GM18499 (cell line): Measurements from ENCODE around the gene CARD11.
"Not testable (repeated sequence)": the region's sequence is repeated elsewhere in the genome, so short reads cannot be mapped to it uniquely, and the experiment has no call there.

Source experiments
- ATAC-seq: cut with Tn5 transposase; IDR thresholded peaks from one replicate; pipeline ENCODE4 v1.9.1; 2021; ENCODE audit warnings: moderate number of reproducible peaks; ENCODE audit not compliant: insufficient read depth, unreplicated experiment

CARD11 gene

DNA sequence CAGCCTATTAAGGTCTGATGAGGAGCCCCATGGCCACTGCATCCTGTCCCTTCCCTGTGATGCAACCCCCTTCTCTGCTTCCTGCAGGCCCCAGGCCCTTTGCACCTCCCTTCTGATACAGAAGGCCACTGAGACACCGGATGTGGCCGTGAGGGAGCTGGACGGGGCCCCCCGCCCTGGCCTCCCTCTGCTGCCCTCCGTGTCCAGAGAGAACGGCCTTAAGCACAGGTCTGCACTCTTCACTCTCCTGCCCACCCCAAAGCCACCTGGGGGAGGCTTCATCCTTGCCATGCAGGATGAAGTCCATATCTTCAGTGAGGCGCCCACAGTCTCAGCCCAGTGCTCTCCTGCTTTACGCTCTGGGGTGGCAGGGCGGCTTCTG lies 112.6 kb downstream of the CARD11 start:
- no peak for ATAC-seq

DNA sequence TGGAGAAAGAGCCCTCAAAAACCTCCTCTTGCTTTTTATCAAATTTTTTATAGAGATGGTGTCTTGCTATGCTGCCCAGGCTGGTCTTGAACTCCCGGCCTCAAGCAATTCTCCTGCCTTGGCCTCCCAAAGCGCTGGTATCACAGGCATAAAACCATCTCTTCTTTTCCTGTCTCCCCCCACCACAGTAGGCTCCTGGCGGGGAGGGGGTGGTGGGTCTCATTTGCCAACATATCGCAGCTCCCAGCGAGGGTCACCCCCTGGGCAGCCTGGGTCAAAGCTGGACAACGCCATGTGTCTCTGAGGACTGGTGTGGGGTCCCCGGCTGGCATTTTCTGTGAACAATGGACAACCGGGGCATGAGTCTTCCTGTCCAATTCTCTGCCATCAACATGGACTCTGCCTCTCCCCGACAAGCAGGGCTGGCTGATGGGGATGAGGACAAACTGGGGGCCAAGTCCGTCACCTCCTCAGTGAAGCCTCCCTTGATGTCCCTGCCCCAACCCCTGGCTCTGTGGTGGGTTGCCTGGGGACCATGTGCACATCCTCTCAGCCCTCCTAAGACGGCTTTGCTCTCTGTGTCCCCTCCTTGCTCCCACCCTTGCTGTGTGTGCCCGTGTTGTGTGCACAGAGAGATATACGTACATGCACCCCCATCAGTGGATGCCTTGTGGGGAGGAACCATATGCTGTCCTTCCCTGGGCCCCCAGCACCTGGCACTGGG lies 113.2 kb downstream of the CARD11 start:
- no peak for ATAC-seq

DNA sequence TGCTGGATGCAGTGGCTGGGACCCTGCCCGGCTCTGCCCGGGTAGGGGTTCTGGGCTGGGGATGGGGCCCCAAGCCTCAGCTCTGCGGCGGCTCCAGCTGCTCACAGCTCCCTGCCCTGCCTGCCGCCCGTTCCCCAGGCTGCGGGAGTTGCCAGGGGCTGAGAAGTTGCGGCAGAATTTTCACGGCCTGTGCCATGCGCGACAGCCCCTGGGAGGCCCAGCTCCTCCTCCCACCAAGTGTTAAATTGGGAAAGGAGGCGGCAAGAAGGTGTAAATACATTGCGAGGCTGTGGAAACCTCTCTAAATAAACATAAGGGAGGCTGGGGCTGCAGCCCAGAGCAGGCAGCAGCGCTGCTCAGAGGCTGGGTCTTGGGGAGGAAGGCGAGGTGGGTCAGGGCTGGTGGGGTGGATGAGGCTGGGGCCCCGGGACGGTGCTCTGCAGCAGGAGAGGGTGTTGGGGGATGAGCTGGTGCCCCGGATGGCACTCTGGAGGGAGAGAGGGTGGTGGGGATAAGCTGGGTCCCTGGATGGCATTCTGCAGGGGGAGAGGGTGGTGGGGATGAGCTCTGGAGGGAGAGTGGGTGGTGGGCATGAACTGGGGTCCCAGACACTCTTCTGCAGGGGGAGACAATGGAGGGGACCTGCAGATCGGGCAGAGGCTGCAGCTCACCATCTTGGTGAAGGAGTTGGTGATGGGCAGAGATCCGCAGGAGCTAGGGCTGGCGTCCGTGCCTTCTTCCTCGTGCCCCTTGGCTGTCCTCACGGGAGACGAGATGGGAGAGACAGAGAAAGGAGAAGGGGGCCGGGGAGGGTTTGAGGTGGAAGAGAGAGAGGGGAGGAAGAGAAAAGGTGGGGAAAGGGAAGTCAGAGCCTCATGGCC lies 114.1 kb downstream of the CARD11 start:
- ATAC-seq = no peak

DNA sequence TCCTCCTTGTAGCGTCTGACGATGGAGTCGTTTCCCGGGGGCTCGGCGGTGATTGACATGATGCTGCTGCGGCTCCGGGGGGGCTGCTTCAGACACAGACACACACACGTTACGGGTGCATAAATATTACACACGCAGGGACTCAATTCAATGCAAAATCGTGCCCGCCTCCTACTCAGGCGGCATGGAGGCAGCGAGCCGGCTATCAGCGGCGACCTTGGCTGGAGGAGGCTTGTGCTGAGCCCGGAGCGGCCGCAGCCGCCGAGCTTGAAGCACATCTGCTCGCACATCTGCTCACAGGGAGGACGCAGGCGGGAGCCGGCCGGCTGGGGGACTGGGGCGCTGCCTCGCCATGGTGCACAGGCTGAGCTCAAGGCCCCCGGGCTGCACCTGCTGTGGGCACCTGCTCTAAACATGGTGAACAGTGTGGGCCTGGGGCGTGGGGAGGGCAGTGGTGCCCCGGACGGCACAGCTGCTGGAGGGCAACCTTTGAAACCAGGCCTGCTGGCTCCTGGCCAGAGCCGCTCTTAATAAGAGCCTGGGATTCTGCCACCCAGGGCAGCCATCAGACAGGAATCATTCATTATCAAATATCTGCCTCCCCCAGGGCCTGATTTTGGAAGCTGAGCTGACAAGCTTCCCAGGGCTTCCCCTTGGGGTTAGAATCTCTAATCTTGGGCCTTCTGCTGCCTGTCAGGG lies 114.9 kb downstream of the CARD11 start:
- ATAC-seq = no peak

DNA sequence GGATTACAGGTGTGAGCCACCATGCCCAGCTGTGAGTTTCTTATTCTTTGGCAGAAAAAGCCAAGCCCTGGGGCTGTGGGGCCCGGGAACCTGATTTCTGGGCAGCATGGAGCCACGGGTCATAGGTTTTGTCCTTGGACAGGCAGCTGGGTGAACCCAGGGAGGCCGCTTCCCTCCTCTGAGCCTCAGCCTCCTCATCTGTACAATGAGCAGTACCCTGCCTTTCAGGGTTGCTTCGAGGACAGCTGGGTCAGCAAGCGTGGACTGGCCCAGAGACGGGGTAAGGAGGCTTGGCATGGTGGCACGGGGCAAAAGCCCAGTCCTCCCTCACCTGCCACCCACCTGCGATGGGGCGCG lies 115.4 kb downstream of the CARD11 start:
- ATAC-seq = no peak

DNA sequence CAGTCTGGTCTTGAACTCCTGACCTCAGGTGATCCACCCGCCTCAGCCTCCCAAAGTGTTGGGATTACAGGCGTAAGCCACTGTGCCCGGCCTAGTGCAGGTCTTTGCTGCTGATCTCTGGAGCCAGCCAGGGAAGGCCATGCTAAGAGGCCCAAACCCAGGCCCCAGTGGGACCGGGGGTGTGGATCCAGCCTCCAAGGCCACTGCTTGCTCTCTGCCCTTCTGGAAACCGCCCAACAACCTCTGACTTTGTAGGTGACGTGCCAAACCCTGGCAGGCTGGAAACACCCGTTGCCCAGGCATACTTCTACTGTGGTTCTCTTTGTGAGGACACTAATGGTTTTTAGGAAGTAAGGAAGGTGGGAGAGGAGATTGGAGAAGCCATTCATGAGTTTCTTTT lies 116.1 kb downstream of the CARD11 start:
- no peak for ATAC-seq

DNA sequence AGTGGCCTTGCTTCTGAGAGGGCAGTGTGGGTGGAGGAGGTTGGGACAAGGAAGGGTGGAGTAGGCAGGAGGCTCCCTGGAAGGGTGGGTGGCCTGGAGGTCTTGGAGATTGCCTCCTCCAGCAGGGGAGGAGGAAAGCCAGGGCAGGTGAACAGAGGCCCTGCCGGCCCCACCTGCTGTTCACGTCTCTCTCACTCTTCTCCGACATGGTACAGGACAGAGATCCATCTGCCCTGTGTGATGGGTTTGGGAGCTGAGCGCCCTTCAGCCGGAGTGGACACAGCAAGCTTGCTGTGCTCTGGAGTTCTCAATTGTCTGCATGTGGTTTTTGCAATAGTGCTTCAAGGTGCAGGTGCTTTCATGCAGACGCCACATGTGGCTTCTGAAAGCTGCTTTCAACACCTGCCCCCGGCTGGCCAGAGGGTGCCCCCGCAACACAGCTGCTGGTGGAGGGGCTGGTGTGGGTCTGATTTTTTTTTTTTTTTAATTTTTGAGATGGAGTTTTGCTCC lies 116.7 kb downstream of the CARD11 start:
- no peak for ATAC-seq

DNA sequence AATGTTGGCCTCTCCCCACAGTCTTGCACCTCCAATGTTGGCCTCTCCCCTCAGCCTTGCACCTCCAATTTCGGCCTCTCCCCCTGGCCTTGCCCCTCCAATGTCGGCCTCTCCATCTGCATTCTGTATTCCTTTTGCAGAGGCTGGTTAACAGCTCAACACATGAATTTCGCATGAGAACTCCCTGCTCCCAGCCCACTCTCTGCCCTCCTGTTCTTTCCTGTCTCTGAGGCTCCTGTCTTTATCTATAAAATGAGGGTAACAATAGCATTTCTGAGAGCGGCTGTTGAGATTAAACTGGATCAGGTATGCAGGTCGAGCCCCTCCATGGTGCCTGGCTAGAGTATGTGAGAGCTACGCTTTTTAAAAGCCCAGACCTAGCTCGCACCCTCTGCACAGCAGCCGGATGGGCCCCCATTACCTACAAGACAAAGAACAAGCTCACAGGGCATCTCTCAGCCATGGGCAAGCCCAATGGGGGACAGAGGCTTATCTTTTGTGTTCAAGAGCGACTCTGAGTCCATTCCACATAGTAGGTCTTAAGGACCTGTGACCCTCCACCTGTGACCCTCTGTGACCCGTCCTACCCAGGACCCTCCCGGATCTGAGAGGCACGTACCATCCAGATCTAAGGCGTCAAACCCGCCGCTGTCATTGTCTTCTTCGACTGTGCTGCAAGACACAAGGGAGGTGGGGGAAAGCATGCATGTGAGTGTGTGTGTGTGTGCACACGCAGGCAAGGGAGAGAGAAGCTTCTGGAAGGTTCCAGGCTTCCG lies 117.4 kb downstream of the CARD11 start:
- ATAC-seq = no peak

DNA sequence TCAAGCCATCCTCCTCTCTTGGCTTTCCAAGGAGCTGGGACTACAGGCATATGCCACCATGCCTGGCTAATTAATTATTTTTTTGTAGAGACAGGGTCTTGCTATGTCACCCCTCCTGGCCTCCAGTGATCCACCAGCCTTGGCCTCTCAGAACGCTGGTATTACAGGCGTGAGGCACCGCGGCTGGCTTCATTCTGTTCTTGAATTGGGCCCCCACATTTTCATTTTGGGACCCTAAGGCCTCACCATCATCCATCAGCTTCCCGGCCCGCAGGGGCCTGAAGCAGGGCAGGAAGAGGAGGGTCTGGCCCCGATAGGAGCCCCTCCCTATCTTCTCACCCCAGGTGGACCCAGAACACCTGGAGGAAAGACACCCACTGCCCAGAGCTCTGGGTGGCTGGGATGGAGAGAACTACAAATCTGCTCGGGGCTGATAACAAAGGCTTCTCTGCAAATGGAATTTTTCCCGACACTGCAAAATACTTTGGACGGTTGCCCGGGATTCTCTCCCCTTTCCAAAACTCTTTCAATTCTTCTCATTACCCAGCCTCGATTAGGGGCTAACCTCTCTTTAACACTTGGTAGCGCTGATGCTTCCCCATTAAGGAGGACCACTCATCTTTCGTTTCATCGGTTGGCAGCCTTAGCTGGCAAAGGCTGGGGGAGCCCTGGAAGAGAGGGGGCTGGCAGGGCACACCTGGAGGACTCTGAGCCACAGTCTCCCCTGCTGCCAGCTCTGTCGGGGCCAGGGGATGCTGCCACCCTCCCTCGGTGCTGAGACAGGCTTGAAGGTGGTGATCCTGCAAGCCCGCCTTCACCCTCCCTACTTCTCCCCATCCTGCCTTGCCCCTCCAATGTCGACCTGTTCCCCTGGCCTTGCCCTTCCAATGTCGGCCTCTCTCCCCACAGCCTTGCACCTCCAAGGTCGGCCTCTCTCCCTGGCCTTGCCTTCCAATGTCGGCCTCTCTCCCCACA lies 118.5 kb downstream of the CARD11 start:
- ATAC-seq = no peak

DNA sequence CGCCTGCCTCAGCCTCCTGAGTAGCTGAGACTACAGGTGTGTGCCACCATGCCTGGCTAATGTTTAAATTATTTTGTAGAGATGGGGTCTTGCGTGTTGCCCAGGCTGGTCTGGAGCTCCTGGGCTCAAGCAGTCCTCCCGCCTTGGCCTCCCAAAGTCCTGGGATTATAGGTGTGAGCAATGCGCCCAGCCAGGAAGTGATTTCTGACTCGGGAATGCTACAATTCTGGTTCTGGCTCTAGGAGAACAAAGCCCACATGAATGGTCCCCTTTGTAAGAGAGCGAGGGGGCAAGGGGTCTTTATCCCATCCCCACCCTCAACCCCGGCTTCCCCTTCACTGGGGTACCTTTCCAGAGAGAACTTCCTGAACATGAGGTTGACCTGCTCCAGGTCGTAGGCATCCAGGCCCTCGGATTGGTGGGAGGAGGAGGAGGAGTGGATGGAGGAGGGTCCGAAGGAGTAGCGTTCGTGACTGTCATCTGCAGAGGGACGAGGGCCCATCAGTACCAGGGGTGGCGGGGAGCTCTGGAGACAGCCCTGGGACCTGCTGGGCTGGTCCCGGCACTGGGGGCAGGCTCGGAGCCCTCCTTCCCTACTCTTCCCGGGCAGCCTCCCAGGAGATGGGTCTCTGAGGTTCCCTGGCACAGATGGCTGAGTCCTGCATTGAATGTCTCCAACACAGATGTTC lies 119.6 kb downstream of the CARD11 start:
- ATAC-seq = no peak

DNA sequence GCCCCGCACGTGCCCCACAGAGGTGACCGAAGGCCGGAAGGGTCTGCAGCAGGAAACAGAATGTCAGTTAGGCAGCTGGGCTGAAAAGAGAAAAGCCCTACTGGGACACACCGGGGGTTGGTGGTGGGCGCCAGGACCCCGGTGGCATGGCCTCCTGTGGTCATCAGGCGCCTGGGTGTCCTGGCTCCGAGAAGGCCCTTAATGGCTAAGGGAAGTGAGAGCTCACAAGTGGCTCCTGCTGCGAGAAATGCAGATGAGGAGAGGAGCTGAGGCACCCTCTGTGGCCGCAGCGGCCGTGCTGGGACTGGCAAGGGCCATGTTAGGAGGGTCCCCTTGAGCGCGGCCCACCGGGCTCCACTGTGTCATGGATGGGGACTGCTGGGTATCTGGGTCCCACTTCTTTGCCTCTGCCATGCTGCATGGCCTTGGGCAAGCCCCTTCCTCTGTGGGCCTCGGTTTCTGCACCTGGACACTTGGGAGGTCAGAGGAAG lies 120.3 kb downstream of the CARD11 start:
- ATAC-seq = no peak

DNA sequence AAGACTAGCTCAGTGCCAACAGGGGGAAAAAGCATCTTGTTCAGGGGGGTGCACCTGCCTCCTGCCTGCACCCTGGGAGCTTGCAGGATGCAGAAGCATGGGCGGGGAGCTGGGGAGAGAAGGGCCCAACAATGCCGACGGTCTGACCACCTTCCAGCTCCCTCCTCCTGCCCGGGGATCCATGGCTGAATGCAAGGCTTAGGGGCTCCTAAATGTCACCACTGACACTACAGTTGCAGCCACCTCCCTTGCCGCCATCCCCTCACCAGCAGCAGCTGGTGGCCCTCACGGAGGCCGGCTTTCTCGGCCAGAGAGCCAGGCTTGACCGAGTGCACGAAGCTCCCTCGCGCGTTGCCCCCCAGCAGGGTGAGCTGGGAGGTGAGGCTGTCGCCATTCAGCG lies 120.8 kb downstream of the CARD11 start:
- ATAC-seq = no peak

DNA sequence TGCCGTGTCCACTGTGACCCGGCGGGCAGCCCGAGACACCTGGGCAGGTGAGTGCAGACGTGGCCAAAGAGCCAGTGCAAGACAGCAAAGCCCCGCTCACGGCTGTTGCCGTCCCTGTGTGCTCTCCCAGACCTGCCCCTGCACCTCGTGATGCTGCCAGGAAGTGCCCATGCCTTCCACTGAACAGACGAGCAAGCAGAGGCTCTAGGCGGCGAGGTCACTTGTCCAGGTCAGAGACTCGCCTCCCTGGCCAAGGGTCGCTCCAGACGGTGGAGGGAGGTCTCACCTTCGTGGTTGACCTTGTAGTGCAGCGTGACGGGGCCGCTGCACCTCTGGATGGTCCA lies 121.3 kb downstream of the CARD11 start:
- ATAC-seq = no peak

DNA sequence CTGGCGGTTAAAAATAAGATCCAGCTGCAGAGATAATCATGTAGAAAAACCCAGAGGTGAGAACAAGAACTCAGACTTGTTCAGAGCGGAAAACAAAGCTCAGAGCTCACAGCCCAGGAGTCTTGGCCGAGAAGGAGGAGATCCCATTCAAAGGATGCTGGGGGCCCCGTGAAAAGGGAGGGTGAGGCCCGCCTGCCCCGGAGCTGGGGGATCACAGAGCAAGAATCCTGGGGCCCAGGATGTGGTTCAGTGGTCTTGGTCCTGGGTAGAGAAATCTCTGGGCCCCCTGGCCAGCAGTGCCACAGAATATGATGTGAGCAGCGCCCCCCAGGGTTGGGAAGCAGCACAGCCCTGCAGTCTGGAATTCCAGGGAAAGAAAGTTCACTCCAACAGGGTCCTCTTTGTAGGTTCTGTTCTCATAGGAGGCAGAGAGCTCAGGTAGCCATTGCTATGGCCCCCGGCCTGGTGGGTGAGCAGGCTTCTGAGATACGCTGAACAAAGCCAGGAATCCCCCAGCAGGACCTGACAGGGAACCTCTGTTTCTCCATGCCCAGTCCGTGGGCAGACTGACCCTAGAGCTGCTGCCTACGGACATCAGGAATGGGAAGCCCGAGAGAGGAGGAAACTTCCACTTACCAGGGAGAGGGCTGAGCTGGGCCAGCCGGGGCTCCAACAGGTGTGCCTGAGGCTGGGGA lies 121.9 kb downstream of the CARD11 start:
- ATAC-seq = no peak

DNA sequence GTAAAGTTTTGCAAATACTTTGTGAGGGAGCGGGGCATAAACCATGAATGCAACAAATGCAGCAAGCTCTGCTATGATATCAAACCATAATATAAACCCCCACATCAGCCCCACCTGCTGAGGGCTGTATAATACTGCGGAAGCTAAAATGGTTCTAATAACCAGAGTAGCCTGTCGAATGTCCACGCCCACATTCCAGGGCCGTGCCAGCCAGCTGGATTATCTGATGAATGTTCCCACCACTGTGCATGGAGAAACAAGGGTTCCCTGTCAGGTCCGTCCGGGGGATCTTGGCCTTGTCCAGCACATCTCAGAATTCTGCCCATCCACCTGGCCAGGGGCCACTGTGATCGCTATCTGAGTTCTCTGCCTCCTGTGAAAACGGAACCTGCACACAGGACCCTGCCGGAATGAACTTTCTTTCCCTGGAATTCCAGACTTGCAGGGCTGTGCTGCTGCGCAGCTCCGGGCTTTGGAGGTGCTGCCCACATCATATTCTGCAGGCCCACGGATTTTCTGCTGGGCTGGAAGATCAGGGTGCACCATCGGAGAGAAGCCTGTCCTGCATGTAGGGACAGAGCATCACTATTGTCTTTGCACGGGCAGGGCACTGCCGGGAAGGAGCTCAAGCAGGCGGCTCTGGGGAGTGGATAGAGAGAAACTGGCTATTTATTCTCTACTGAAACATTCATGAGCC lies 122.6 kb downstream of the CARD11 start:
- ATAC-seq = no peak

DNA sequence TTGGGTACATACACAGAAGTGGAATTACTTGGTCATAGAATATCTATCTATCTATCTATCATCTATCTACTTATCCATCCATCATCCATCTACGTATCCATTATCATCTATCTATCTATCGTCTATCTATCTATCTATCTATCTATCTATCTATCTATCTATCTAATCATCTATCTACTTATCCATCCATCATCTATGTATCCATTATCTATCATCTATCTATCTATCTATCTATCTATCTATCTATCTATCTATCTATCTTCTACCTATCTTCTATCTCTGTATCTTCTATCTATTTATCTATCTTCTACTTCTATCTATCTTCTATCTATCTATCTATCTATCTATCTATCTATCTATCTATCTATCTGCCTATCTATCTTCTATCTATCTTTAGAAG lies 123.2 kb downstream of the CARD11 start:
- not testable (repeated sequence) for ATAC-seq

DNA sequence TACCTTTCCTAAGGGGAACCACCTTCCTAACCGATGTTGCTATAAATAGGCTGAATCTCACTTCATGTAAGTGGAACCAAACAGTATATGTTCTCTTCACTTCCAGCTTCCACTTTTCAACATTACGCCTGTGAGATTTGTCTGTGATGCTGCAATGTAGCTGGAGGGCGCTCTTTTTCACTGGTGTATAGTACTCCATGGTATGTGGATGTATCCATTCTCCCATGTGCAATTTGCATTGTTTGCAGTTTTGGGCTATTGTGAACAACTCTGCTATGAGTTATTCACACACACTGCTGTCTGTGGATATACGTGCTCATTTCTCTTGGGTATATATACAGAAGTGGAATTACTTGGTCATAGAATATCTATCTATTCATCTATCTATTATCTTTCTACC lies 123.6 kb downstream of the CARD11 start:
- ATAC-seq = no peak
